Measurements from ENCODE around the gene KHDC4. TPM values are rescaled to one million over a fixed set of nuclear protein-coding genes. Genes with fewer than 3 reads are reported as not detected.
A peak's percentile ranks its signal among the peaks of the same experiment; 100 is the strongest.

KHDC4 gene
- total and polyA plus RNA-seq, 2 of the 13 experiments (the other 11 are each of a cell fraction or from before 2014, with no cell fraction given), result 33.5 to 92.0 TPM

GRCh38 chr1:155940993-155941844, 7.0 kb upstream of the KHDC4 start, which contains the start of gene RXFP4 (continued):
- peak; percentile 52; the same call in 1 of the 2 replicates for TF ChIP-seq ZNF280B (CRISPR knock-in tag; IDR thresholded peaks at IDR 0.05; ENCODE audit: borderline replicate concordance)
- 0 out of 2 replicates have a peak, but pooled peaks have one; percentile 43 for TF ChIP-seq ZSCAN5A (CRISPR knock-in tag; IDR thresholded peaks at IDR 0.05; ENCODE audit: borderline replicate concordance)
- TF ChIP-seq IKZF4 (CRISPR knock-in tag; IDR thresholded peaks at IDR 0.05; ENCODE audit: borderline replicate concordance, low read depth, not compliant biosample characterization), result no peak
- TF ChIP-seq ZNF546 (CRISPR knock-in tag; conservative IDR thresholded peaks at IDR 0.05), result no peak
- no peak for TF ChIP-seq ZNF616 (CRISPR knock-in tag; IDR thresholded peaks at IDR 0.05; ENCODE audit: low read depth)
- no peak for TF ChIP-seq MYNN (CRISPR knock-in tag; IDR thresholded peaks at IDR 0.05; ENCODE audit: low read depth)
- no peak for TF ChIP-seq ZBTB7A (CRISPR knock-in tag; IDR thresholded peaks at IDR 0.05)
- TF ChIP-seq THAP7 (CRISPR knock-in tag; IDR thresholded peaks at IDR 0.05), result no peak
- TF ChIP-seq ZNF607 (CRISPR knock-in tag; IDR thresholded peaks at IDR 0.05; ENCODE audit: borderline replicate concordance), result no peak
- no peak for TF ChIP-seq MAFK (conservative IDR thresholded peaks at IDR 0.05 in 1 of 2, IDR thresholded peaks at IDR 0.05 in 1 of 2; ENCODE audit: low read length in 2 of 2)
- no peak; the same call in 1 of the 2 replicates for TF ChIP-seq KAT7 (CRISPR knock-in tag; IDR thresholded peaks at IDR 0.05; ENCODE audit: borderline replicate concordance)
- no peak for TF ChIP-seq ZNF142 (CRISPR knock-in tag; IDR thresholded peaks at IDR 0.05)
- no peak for TF ChIP-seq RFX5 (IDR thresholded peaks at IDR 0.05; ENCODE audit: low read depth, low read length)
- TF ChIP-seq ZSCAN20 (CRISPR knock-in tag; IDR thresholded peaks at IDR 0.05; ENCODE audit: borderline replicate concordance), result no peak
- no peak for TF ChIP-seq ZNF550 (CRISPR knock-in tag; IDR thresholded peaks at IDR 0.05; ENCODE audit: borderline replicate concordance)
- no peak for TF ChIP-seq GATAD1 (CRISPR knock-in tag; IDR thresholded peaks at IDR 0.05)
- TF ChIP-seq ZNF143 (CRISPR knock-in tag; IDR thresholded peaks at IDR 0.05), result no peak
